Measurements from ENCODE around the gene MCM9. TPM values are rescaled to one million over a fixed set of nuclear protein-coding genes. Genes with fewer than 3 reads are reported as not detected.

MCM9 gene
- total RNA-seq, 2 donors from 2014 or later = 9.9 to 33.9 TPM

DNA sequence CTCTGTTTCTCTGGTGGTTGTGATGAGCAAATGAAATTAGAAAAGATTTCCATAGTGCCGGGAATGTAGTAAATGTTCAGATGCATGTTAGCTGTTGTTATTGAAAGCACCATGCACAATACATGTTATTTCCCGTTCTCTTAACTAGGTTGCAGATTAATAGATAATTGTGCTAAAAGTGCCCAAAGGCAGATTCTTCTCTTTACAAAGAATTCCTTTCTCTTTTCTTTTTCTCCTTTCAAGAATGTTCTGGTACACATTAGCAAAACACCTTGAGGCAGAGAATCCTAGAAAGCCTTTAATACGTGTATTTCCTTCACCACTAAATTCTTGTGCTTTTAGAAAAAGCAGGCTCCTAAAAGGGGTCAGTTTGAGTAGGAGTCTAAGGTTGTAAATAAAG lies 162.1 kb downstream of the MCM9 start:
- intact Hi-C loops (cut with DNase I) = no loop called here
- Histone ChIP-seq H3K4me3 (no peak overlapping the region), H3K27ac (no peak overlapping the region), H3K36me3 (replicated peaks in 1 of 2; ENCODE audit: insufficient read depth in 1 of 2, low read depth in 2 of 2) (no peaks in the 10 kb centered on the region), H3K4me1 (peaks cover 6% of the 10 kb centered on the region), H3K9me3 (no peaks in the 10 kb centered on the region), H3K27me3 (no peaks in the 10 kb centered on the region)
- DNase-seq (no peak), ATAC-seq (no peak)
- 88 to 95% methylated on average over 3 of the region's 3 CpGs for WGBS, 2 donors
- TF ChIP-seq POLR2A (IDR thresholded peaks at IDR 0.05) = no peak
- TF ChIP-seq, protein P1, sequence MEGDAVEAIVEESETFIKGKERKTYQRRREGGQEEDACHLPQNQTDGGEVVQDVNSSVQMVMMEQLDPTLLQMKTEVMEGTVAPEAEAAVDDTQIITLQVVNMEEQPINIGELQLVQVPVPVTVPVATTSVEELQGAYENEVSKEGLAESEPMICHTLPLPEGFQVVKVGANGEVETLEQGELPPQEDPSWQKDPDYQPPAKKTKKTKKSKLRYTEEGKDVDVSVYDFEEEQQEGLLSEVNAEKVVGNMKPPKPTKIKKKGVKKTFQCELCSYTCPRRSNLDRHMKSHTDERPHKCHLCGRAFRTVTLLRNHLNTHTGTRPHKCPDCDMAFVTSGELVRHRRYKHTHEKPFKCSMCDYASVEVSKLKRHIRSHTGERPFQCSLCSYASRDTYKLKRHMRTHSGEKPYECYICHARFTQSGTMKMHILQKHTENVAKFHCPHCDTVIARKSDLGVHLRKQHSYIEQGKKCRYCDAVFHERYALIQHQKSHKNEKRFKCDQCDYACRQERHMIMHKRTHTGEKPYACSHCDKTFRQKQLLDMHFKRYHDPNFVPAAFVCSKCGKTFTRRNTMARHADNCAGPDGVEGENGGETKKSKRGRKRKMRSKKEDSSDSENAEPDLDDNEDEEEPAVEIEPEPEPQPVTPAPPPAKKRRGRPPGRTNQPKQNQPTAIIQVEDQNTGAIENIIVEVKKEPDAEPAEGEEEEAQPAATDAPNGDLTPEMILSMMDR (IDR thresholded peaks at IDR 0.05) = no peak

DNA sequence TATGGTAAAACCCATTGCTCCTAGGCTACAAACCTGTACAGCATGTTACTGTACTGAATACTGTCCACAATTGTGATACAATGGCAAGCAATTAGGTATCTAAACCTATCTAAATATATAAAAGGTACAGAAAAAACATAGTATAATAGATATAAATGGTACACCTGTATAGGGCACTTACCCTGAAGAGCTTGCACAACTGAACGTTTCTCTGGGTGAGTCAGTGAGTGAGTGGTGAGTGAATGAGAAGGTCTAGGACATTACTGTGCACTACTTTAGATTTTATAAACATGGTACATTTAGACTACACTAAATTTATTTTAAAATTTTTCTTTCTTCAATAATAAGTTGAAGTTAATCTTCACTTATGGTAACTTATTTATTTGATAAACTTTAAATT lies 163.7 kb downstream of the MCM9 start:
- Histone ChIP-seq H3K4me1 (no peaks in the 10 kb centered on the region), H3K9me3 (no peaks in the 10 kb centered on the region), H3K27me3 (no peaks in the 10 kb centered on the region), H3K27ac (no peak overlapping the region), H3K36me3 (replicated peaks in 1 of 2; ENCODE audit: insufficient read depth in 1 of 2, low read depth in 2 of 2) (no peaks in the 10 kb centered on the region), H3K4me3 (no peak overlapping the region)
- TF ChIP-seq, protein P1 (IDR thresholded peaks at IDR 0.05) = no peak
- TF ChIP-seq POLR2A (IDR thresholded peaks at IDR 0.05) = no peak
- ATAC-seq (no peak), DNase-seq (no peak)
- intact Hi-C loops (cut with DNase I) = no loop called here
- 50 to 53% methylated on average over 1 of the region's 1 CpG for WGBS, 2 donors

DNA sequence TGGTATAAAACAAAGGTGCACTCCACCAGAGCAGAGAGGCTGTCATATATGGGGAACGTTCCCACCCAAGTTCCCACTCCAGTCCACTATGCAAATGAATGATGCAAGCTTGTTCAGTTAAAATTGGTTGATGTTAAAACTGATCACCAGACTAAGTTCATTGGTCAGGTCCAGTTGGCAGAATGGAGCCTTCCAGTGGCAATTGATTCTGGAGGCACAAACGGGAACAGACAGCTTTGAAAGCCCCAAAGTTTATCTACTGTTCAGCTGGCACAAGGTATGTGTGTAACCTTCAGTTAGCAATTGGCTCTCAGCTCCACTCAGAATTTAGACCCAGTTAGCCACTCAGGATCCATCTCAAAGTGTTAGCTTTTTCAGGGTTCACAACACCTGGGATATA lies 164.1 kb downstream of the MCM9 start:
- TF ChIP-seq, protein P1 (IDR thresholded peaks at IDR 0.05) = no peak
- no peak for TF ChIP-seq POLR2A (IDR thresholded peaks at IDR 0.05)
- Histone ChIP-seq H3K36me3 (replicated peaks in 1 of 2; ENCODE audit: insufficient read depth in 1 of 2, low read depth in 2 of 2) (no peaks in the 10 kb centered on the region), H3K9me3 (no peaks in the 10 kb centered on the region), H3K27me3 (no peaks in the 10 kb centered on the region), H3K4me1 (no peaks in the 10 kb centered on the region), H3K27ac (no peak overlapping the region), H3K4me3 (no peak overlapping the region)
- DNase-seq (no peak), ATAC-seq (no peak)
- 39 to 45% methylated on average over 2 of the region's 2 CpGs for WGBS, 2 donors
- intact Hi-C loops (cut with DNase I) = no loop called here

- Histone ChIP-seq H3K27me3 (no peaks in the 10 kb centered on the region), H3K27ac (no peak overlapping the region), H3K4me3 (no peak overlapping the region), H3K9me3 (no peaks in the 10 kb centered on the region), H3K36me3 (replicated peaks in 1 of 2; ENCODE audit: insufficient read depth in 1 of 2, low read depth in 2 of 2) (no peaks in the 10 kb centered on the region), H3K4me1 (no peaks in the 10 kb centered on the region)
- intact Hi-C loops (cut with DNase I) = no loop called here
- WGBS, 2 donors = 91 to 96% methylated on average over 2 of the region's 2 CpGs
- DNase-seq = no peak
- ATAC-seq = no peak
- no peak for TF ChIP-seq POLR2A (IDR thresholded peaks at IDR 0.05)
- TF ChIP-seq, protein P1 (IDR thresholded peaks at IDR 0.05) = no peak
These were observed 164.7 kb downstream of the MCM9 start for GRCh38 chr6:118770112-118770788.

- intact Hi-C loops (cut with DNase I) = no loop called here
- no peak for ATAC-seq
- H3K27ac ChIP-seq = peak overlapping the region in 1 of 4 donors; percentile 22
These were observed 166.0 kb downstream of the MCM9 start for GRCh38 chr6:118768904-118769325.

More at GRCh38 chr6:118768904-118769325, 166.0 kb downstream of the MCM9 start:
- no peaks in the 10 kb centered on the region for H3K9me3 ChIP-seq
- 79 to 85% methylated on average over 3 of the region's 3 CpGs for WGBS, 2 donors
- H3K36me3 ChIP-seq (replicated peaks in 1 of 2; ENCODE audit: insufficient read depth in 1 of 2, low read depth in 2 of 2) = no peaks in the 10 kb centered on the region
- H3K27me3 ChIP-seq = no peaks in the 10 kb centered on the region
- no peaks in the 10 kb centered on the region for H3K4me1 ChIP-seq
- H3K4me3 ChIP-seq = no peak overlapping the region
- DNase-seq = peak in 1 of 4 donors; percentile 9
- no peak for TF ChIP-seq POLR2A (IDR thresholded peaks at IDR 0.05)
- TF ChIP-seq, protein P1 (IDR thresholded peaks at IDR 0.05) = no peak

Data from body of pancreas (tissue), 4 donors.